GM23248 (cell line): Measurements from ENCODE around the gene CHST5. TPM values are rescaled to one million over a fixed set of nuclear protein-coding genes. Genes with fewer than 3 reads are reported as not detected.

Source experiments
- DNase-seq: peaks from one replicate; pipeline ENCODE4 v3.0.0-alpha.2; 2015
- H2AFZ ChIP-seq: fragments of 200-600 bp; sonication (generic); 2 replicates; pipeline ENCODE4 v1.6.1; 2016; ENCODE audit warnings: antibody characterized with exemption
- H3F3A ChIP-seq: fragments of 200-600 bp; sonication (generic); 2 replicates; pipeline ENCODE4 v1.6.1; 2016; ENCODE audit warnings: mild to moderate bottlenecking, antibody characterized with exemption, mixed run types; ENCODE audit not compliant: insufficient read depth
- H3K27ac ChIP-seq: fragments of 200-600 bp; sonication (generic); 2 replicates; pipeline ENCODE4 v1.5.1; 2016; ENCODE audit warnings: mild to moderate bottlenecking
- H3K27me3 ChIP-seq: fragments of 200-600 bp; sonication (generic); replicated peaks from 2 replicates; pipeline ENCODE4 v1.6.1; 2016; ENCODE audit warnings: mild to moderate bottlenecking; ENCODE audit not compliant: insufficient read depth
- H3K36me3 ChIP-seq: fragments of 200-600 bp; sonication (generic); 2 replicates; pipeline ENCODE4 v1.6.1; 2016; ENCODE audit warnings: low read depth, mild to moderate bottlenecking
- H3K4me1 ChIP-seq: fragments of 200-600 bp; sonication (generic); 2 replicates; pipeline ENCODE4 v1.6.1; 2016; ENCODE audit warnings: mild to moderate bottlenecking; ENCODE audit not compliant: insufficient read depth
- H3K4me2 ChIP-seq: fragments of 200-600 bp; sonication (generic); one replicate; pipeline ENCODE4 v1.6.1; 2016; ENCODE audit warnings: mild to moderate bottlenecking; ENCODE audit not compliant: unreplicated experiment
- H3K4me3 ChIP-seq: fragments of 200-600 bp; sonication (generic); 2 replicates; pipeline ENCODE4 v1.5.1; 2016; ENCODE audit warnings: mild to moderate bottlenecking
- H3K79me2 ChIP-seq: fragments of 200-600 bp; sonication (generic); 2 replicates; pipeline ENCODE4 v1.6.1; 2016; ENCODE audit warnings: mild to moderate bottlenecking; ENCODE audit not compliant: insufficient read depth
- H3K9ac ChIP-seq: fragments of 200-600 bp; sonication (generic); 2 replicates; pipeline ENCODE4 v1.6.1; 2016; ENCODE audit warnings: mild to moderate bottlenecking
- H3K9me2 ChIP-seq: fragments of 200-600 bp; sonication (generic); 2 replicates; pipeline ENCODE4 v1.6.1; 2016; ENCODE audit warnings: mixed run types, mild to moderate bottlenecking, moderate library complexity; ENCODE audit not compliant: insufficient read depth
- H3K9me3 ChIP-seq: fragments of 200-600 bp; sonication (generic); one replicate; pipeline ENCODE4 v1.6.1; 2017; ENCODE audit warnings: low read depth
- H4K20me1 ChIP-seq: fragments of 200-600 bp; sonication (generic); 2 replicates; pipeline ENCODE4 v1.6.0; 2016; ENCODE audit not compliant: insufficient read depth
- EZH2 ChIP-seq: fragments of 200-600 bp; sonication (generic); IDR thresholded peaks from 2 replicates; pipeline ENCODE4 v1.6.1; 2018; ENCODE audit warnings: antibody characterized with exemption, mild to moderate bottlenecking; ENCODE audit not compliant: insufficient read depth, poor library complexity, severe bottlenecking
- EZH2phosphoT487 ChIP-seq: fragments of 200-600 bp; sonication (generic); IDR thresholded peaks from 2 replicates; pipeline ENCODE4 v1.6.1; 2018; ENCODE audit warnings: antibody characterized with exemption, moderate library complexity, mild to moderate bottlenecking, low read depth; ENCODE audit not compliant: insufficient read depth
- WGBS, 2 experiments: methylation state at CpG; one replicate each; pipeline ENCODE4 v1.1.6; 2015 to 2017; ENCODE audit warnings: low lambda C conversion rate in 2 of 2, low coverage in 1 of 2; ENCODE audit errors: missing lambda C conversion rate in 2 of 2; 5-methylcytosine and 5-hydroxymethylcytosine counted together
- in situ Hi-C: fragments of 300-500 bp; cut with MboI; formaldehyde crosslinking; loops from 2 replicates; pipeline ENCODE4 v1.15.0; 2020
- polyA plus RNA-seq: library from polyadenylated mRNA; unstranded; fragments of >200 nt; fragmentation: Nextera tagmentation; extraction: Ambion mirVana; gene quantifications from 2 replicates; pipeline ENCODE4 v1.2.1, GENCODE V29; 2016
- total RNA-seq: library from RNA; depleted of rRNA; stranded (reverse); fragments of >200 nt; shearing (Covaris generic); gene quantifications from 2 replicates; pipeline ENCODE4 v1.2.3, GENCODE V29; 2014

The CHST5 gene
- total and polyA plus RNA-seq, 2 experiments from 2014 or later: not detected

- no peak overlapping the region for H3K27ac ChIP-seq
- H3K4me1 ChIP-seq: no peaks in the 10 kb centered on the region
- H3K4me3 ChIP-seq: peak overlapping the region; percentile 65
- WGBS, 2 experiments: 1 to 3% methylated on average over 26 of the region's 26 CpGs
- no peaks in the 10 kb centered on the region for H3K9me2 ChIP-seq
- peak overlapping the region; percentile 33; the same call in 1 of the 2 replicates for H3K9ac ChIP-seq
- H3F3A ChIP-seq: no peaks in the 10 kb centered on the region
- H3K79me2 ChIP-seq: no peaks in the 10 kb centered on the region
- no peak for TF ChIP-seq EZH2
- TF ChIP-seq EZH2phosphoT487: no peak
- peak overlapping the region; percentile 74 for H3K4me2 ChIP-seq
- no peaks in the 10 kb centered on the region; the same call in 1 of the 2 replicates for H3K27me3 ChIP-seq
- H3K9me3 ChIP-seq: no peaks in the 10 kb centered on the region
- peak overlapping the region; percentile 78 for H2AFZ ChIP-seq
- in situ Hi-C loops: loop anchor here (25.0 kb wide), 2 partner anchors 268 to 1693 kb away; partner anchors contain the start of genes MON1B and SYCE1L
- H3K36me3 ChIP-seq: no peaks in the 10 kb centered on the region
- DNase-seq: peak; percentile 32
- no peaks in the 10 kb centered on the region for H4K20me1 ChIP-seq
Observed at GRCh38 chr16:75494661-75495075, 41.2 kb downstream of the CHST5 start.

- Histone ChIP-seq H3F3A (no peaks in the 10 kb centered on the region), H4K20me1 (no peaks in the 10 kb centered on the region), H3K27ac (no peak overlapping the region), H3K4me3 (peak overlapping the region; percentile 65), H3K9me2 (no peaks in the 10 kb centered on the region), H3K9me3 (no peaks in the 10 kb centered on the region), H3K4me1 (no peaks in the 10 kb centered on the region), H2AFZ (peak overlapping the region; percentile 78), H3K36me3 (no peaks in the 10 kb centered on the region), H3K4me2 (peak overlapping the region; percentile 74), H3K9ac (no peak overlapping the region), H3K27me3 (no peaks in the 10 kb centered on the region; the same call in 1 of the 2 replicates), H3K79me2 (no peaks in the 10 kb centered on the region)
- DNase-seq: no peak
- 10 to 21% methylated on average over 5 of the region's 5 CpGs for WGBS, 2 experiments
- TF ChIP-seq EZH2phosphoT487 (no peak), EZH2 (no peak)
- in situ Hi-C loops: loop anchor here (25.0 kb wide), 2 partner anchors 268 to 1693 kb away; partner anchors contain the start of genes MON1B and SYCE1L
Observed at GRCh38 chr16:75494184-75494583, 41.7 kb downstream of the CHST5 start.

- Histone ChIP-seq H3K9ac (no peak overlapping the region), H3K9me3 (no peaks in the 10 kb centered on the region), H3K27ac (no peak overlapping the region), H3F3A (no peaks in the 10 kb centered on the region), H3K27me3 (no peaks in the 10 kb centered on the region; the same call in 1 of the 2 replicates), H3K4me3 (no peak overlapping the region), H3K36me3 (no peaks in the 10 kb centered on the region), H3K9me2 (no peaks in the 10 kb centered on the region), H3K79me2 (no peaks in the 10 kb centered on the region), H4K20me1 (no peaks in the 10 kb centered on the region), H3K4me2 (no peak overlapping the region), H3K4me1 (no peaks in the 10 kb centered on the region), H2AFZ (no peak overlapping the region)
- no peak for TF ChIP-seq EZH2
- TF ChIP-seq EZH2phosphoT487: no peak
- peak; percentile 28 for DNase-seq
- 93 to 94% methylated on average over 1 of the region's 1 CpG for WGBS, 2 experiments
- in situ Hi-C loops: loop anchor here (25.0 kb wide), 2 partner anchors 270 to 1695 kb away; partner anchors contain the start of genes MON1B and SYCE1L
Observed at GRCh38 chr16:75491876-75492275, 44.0 kb downstream of the CHST5 start.

- H3K4me3 ChIP-seq: no peak overlapping the region
- H4K20me1 ChIP-seq: no peaks in the 10 kb centered on the region
- no peak overlapping the region for H2AFZ ChIP-seq
- no peaks in the 10 kb centered on the region for H3K79me2 ChIP-seq
- H3K9ac ChIP-seq: no peak overlapping the region
- no peak overlapping the region for H3K27ac ChIP-seq
- no peaks in the 10 kb centered on the region for H3K9me3 ChIP-seq
- no peak for DNase-seq
- no peaks in the 10 kb centered on the region for H3K4me1 ChIP-seq
- H3K36me3 ChIP-seq: no peaks in the 10 kb centered on the region
- in situ Hi-C loops: loop anchor here (25.0 kb wide), 2 partner anchors 274 to 1699 kb away; partner anchors contain the start of genes MON1B and SYCE1L
- H3K4me2 ChIP-seq: no peak overlapping the region
- TF ChIP-seq EZH2phosphoT487 (no peak), EZH2 (no peak)
- no peaks in the 10 kb centered on the region for H3K9me2 ChIP-seq
- 73 to 89% methylated on average over 2 of the region's 2 CpGs for WGBS, 2 experiments
- H3K27me3 ChIP-seq: no peaks in the 10 kb centered on the region
- H3F3A ChIP-seq: no peaks in the 10 kb centered on the region
Observed at GRCh38 chr16:75488322-75488721, 47.6 kb downstream of the CHST5 start.
